NT2/D1 (cell line): ENCODE data around the gene FRRS1.

Source experiments
- DNase-seq: peaks from one replicate; pipeline ENCODE4 v3.0.0-alpha.2; 2011; ENCODE audit warnings: low read depth, low spot score
- H3K27me3 ChIP-seq: 2 replicates; pipeline ENCODE4 v1.6.0; 2011; ENCODE audit warnings: mild to moderate bottlenecking; ENCODE audit not compliant: insufficient read length, insufficient read depth
- H3K36me3 ChIP-seq: 2 replicates; pipeline ENCODE4 v1.6.1; 2011; ENCODE audit warnings: mild to moderate bottlenecking, low read length, mixed read lengths; ENCODE audit not compliant: insufficient read depth, insufficient read length
- H3K4me1 ChIP-seq: 2 replicates; pipeline ENCODE4 v1.5.1; 2011; ENCODE audit not compliant: insufficient read depth, insufficient read length
- H3K4me3 ChIP-seq: 2 replicates; pipeline ENCODE4 v1.5.1; 2011; ENCODE audit warnings: low read depth; ENCODE audit not compliant: insufficient read length
- H3K9ac ChIP-seq: 2 replicates; pipeline ENCODE4 v1.6.0; 2011; ENCODE audit warnings: low read depth; ENCODE audit not compliant: insufficient read length
- H3K9me3 ChIP-seq: 2 replicates; pipeline ENCODE4 v1.5.1; 2011; ENCODE audit warnings: mild to moderate bottlenecking, low read length; ENCODE audit not compliant: insufficient read depth
- SUZ12 ChIP-seq: IDR thresholded peaks from 2 replicates; pipeline ENCODE4 v1.6.1; 2011; ENCODE audit not compliant: insufficient read length, insufficient read depth; ENCODE audit errors: extremely low read depth
- YY1 ChIP-seq: IDR thresholded peaks from 2 replicates; pipeline ENCODE4 v1.6.1; 2011; ENCODE audit not compliant: insufficient read length, insufficient read depth
- ZNF274 ChIP-seq: IDR thresholded peaks from 2 replicates; pipeline ENCODE4 v1.6.1; 2011; ENCODE audit warnings: mild to moderate bottlenecking, low read depth, low read length

Gene FRRS1

GRCh38 chr1:99782397-99782796 is 16.0 kb upstream of the FRRS1 start:
- no peak for DNase-seq

GRCh38 chr1:99781798-99782197 is 15.4 kb upstream of the FRRS1 start:
- no peak for DNase-seq

More at GRCh38 chr1:99782397-99782796, 16.0 kb upstream of the FRRS1 start:
- Histone ChIP-seq H3K4me1 (no peaks in the 10 kb centered on the region), H3K9me3 (no peaks in the 10 kb centered on the region), H3K4me3 (no peak overlapping the region), H3K9ac (no peak overlapping the region), H3K36me3 (no peaks in the 10 kb centered on the region), H3K27me3 (peaks cover 3% of the 10 kb centered on the region)
- TF ChIP-seq SUZ12 (no peak), ZNF274 (no peak), YY1 (no peak)

GRCh38 chr1:99777752-99778151 is 11.3 kb upstream of the FRRS1 start:
- no peak for DNase-seq
- Histone ChIP-seq H3K9me3 (no peaks in the 10 kb centered on the region), H3K27me3 (peaks cover 10% of the 10 kb centered on the region), H3K36me3 (no peaks in the 10 kb centered on the region), H3K4me1 (no peaks in the 10 kb centered on the region), H3K4me3 (no peak overlapping the region), H3K9ac (no peak overlapping the region)
- no peak for TF ChIP-seq ZNF274
- TF ChIP-seq SUZ12, result no peak
- no peak for TF ChIP-seq YY1

More at GRCh38 chr1:99781798-99782197, 15.4 kb upstream of the FRRS1 start:
- Histone ChIP-seq H3K27me3 (peaks cover 3% of the 10 kb centered on the region), H3K9ac (no peak overlapping the region), H3K36me3 (no peaks in the 10 kb centered on the region), H3K4me3 (no peak overlapping the region), H3K9me3 (no peaks in the 10 kb centered on the region), H3K4me1 (no peaks in the 10 kb centered on the region)
- TF ChIP-seq SUZ12, result no peak
- no peak for TF ChIP-seq ZNF274
- no peak for TF ChIP-seq YY1

- Histone ChIP-seq H3K4me1 (no peaks in the 10 kb centered on the region), H3K36me3 (no peaks in the 10 kb centered on the region), H3K27me3 (peaks cover 10% of the 10 kb centered on the region), H3K4me3 (no peak overlapping the region), H3K9me3 (no peaks in the 10 kb centered on the region), H3K9ac (no peak overlapping the region)
- no peak for TF ChIP-seq SUZ12
- no peak for TF ChIP-seq YY1
- no peak for TF ChIP-seq ZNF274
- DNase-seq, result no peak
Observed at GRCh38 chr1:99776120-99776519, 9.7 kb upstream of the FRRS1 start.

GRCh38 chr1:99772809-99773208 is 6.4 kb upstream of the FRRS1 start:
- Histone ChIP-seq H3K9me3 (no peaks in the 10 kb centered on the region), H3K9ac (no peak overlapping the region), H3K36me3 (no peaks in the 10 kb centered on the region), H3K4me1 (no peaks in the 10 kb centered on the region), H3K4me3 (no peak overlapping the region), H3K27me3 (peaks cover 7% of the 10 kb centered on the region)
- DNase-seq, result no peak
- TF ChIP-seq ZNF274, result no peak
- no peak for TF ChIP-seq SUZ12
- TF ChIP-seq YY1, result no peak

- Histone ChIP-seq H3K27me3 (peaks cover 7% of the 10 kb centered on the region), H3K9me3 (no peaks in the 10 kb centered on the region), H3K9ac (no peak overlapping the region), H3K4me3 (no peak overlapping the region), H3K4me1 (no peaks in the 10 kb centered on the region), H3K36me3 (no peaks in the 10 kb centered on the region)
- TF ChIP-seq ZNF274 (no peak), YY1 (no peak), SUZ12 (no peak)
- no peak for DNase-seq
Observed at GRCh38 chr1:99771513-99771918, 5.1 kb upstream of the FRRS1 start.

- H3K4me1 ChIP-seq, result no peaks in the 10 kb centered on the region
- no peak for DNase-seq
- TF ChIP-seq SUZ12 (no peak), ZNF274 (no peak), YY1 (no peak)
- no peaks in the 10 kb centered on the region for H3K9me3 ChIP-seq
- H3K9ac ChIP-seq, result no peak overlapping the region
- no peak overlapping the region for H3K4me3 ChIP-seq
- H3K27me3 ChIP-seq, result peaks cover 7% of the 10 kb centered on the region
- H3K36me3 ChIP-seq, result no peaks in the 10 kb centered on the region
Observed at GRCh38 chr1:99768524-99769245, 2.2 kb upstream of the FRRS1 start.
